Ovary (tissue), 3 donors: ENCODE data around the gene MAG.

Experiments used
- CTCF ChIP-seq, 3 donors: fragments of 450-650 bp in 2 of 3; fragments of 200-600 bp in 1 of 3; IDR thresholded peaks; one replicate each; pipeline versions ENCODE4 v1.5.1 to v1.8.0; 2016 to 2022; ENCODE audit warnings: antibody characterized with exemption in 3 of 3, mild to moderate bottlenecking in 1 of 3
- EP300 ChIP-seq: sonication (generic); formaldehyde crosslinking; IDR thresholded peaks from one replicate; pipeline ENCODE4 v1.6.1; 2017; ENCODE audit warnings: antibody characterized with exemption
- POLR2A ChIP-seq: fragments of 450-650 bp; IDR thresholded peaks from one replicate; pipeline ENCODE4 v1.6.1; 2017; ENCODE audit warnings: antibody characterized with exemption, mild to moderate bottlenecking, moderate library complexity
- donor health status: DM: no; HTN: no; CAD: no.

GRCh38 chr19:35349614-35350521 is 57.9 kb downstream of the MAG start:
- TF ChIP-seq POLR2A (no peak), CTCF (IDR thresholded peaks at IDR 0.05) (no peak), EP300 (no peak)
